GM12872 (cell line): ENCODE results near the gene VSTM4.

Experiments used
- TF ChIP-seq, protein P1 (sequence below): IDR thresholded peaks from 3 replicates; pipeline ENCODE4 v1.5.1; 2011; ENCODE audit warnings: low read depth, mild to moderate bottlenecking, low read length, moderate library complexity; ENCODE audit not compliant: insufficient read depth

VSTM4 gene

GRCh38 chr10:49160814-49161213 is 45.5 kb upstream of the VSTM4 start:
- TF ChIP-seq, protein P1, sequence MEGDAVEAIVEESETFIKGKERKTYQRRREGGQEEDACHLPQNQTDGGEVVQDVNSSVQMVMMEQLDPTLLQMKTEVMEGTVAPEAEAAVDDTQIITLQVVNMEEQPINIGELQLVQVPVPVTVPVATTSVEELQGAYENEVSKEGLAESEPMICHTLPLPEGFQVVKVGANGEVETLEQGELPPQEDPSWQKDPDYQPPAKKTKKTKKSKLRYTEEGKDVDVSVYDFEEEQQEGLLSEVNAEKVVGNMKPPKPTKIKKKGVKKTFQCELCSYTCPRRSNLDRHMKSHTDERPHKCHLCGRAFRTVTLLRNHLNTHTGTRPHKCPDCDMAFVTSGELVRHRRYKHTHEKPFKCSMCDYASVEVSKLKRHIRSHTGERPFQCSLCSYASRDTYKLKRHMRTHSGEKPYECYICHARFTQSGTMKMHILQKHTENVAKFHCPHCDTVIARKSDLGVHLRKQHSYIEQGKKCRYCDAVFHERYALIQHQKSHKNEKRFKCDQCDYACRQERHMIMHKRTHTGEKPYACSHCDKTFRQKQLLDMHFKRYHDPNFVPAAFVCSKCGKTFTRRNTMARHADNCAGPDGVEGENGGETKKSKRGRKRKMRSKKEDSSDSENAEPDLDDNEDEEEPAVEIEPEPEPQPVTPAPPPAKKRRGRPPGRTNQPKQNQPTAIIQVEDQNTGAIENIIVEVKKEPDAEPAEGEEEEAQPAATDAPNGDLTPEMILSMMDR = no peak

DNA sequence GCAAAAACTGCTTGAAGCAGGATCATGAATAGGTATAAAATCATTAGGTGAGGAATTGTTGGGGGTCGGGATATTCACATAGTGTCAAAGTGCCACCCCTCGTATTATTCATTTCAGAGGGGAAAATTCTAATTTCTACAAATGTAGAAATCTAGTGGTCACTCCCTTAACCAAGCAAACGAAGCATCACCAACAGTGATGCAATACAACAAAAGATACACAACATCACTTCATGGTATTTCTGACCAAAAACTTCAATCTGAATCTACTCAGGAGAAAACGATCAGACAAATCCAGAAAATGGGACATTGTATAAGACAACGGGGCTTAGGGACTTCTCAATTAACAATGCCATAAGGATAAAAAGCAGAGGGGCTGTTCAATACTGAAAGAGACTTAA is 44.8 kb upstream of the VSTM4 start:
- TF ChIP-seq, protein P1 = no peak

- TF ChIP-seq, protein P1 = no peak
These were observed 43.6 kb upstream of the VSTM4 start for GRCh38 chr10:49158915-49159314.

- TF ChIP-seq, protein P1 = no peak
These were observed 43.1 kb upstream of the VSTM4 start for GRCh38 chr10:49158404-49158803.

DNA sequence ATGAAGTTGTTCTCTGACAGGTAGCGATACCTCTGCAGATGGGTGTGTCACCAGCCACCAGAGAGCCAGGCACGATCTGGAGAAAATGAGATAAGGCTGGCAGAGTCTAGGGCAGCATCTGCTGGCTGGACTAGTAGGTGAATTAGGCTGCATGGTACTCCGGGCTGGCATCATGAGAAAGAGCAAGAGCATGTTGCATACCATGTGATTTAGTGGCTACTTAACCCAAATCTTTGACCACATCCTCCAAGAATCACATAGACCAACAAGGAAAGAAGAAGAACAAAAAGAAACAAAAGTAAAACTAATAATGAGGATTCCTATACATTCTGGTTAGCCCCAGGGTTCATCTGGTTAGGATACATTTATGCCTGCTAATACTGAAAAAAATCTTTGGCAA is 41.9 kb upstream of the VSTM4 start:
- TF ChIP-seq, protein P1 = no peak

DNA sequence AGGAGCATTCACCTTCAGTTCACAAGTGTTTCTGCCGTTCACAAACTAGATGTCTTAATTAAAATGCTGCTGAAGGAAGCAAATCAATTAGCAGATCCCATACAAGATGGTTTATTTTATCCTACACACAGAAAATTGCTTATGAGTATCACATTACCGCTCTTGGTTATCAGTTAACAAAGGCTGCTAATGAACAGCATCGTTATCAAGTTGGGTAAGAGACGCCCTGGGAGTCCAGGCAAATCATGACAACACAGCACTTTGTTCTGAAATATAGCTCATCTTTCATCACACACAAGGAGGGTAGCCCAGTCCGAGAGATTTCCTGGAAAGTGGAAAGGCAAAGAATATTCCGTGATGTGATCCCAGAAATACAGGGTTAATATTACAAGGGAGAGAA is 39.3 kb upstream of the VSTM4 start:
- TF ChIP-seq, protein P1 = no peak

GRCh38 chr10:49153971-49154370 is 38.6 kb upstream of the VSTM4 start:
- TF ChIP-seq, protein P1 = no peak

GRCh38 chr10:49153115-49153514 is 37.8 kb upstream of the VSTM4 start:
- TF ChIP-seq, protein P1 = no peak
